Vagina (tissue), 2 donors: ENCODE measurements around the gene CLIC1. TPM values are rescaled to one million over a fixed set of nuclear protein-coding genes. Genes with fewer than 3 reads are reported as not detected.

Experiments used
- DNase-seq, 2 donors: peaks; one replicate each; pipeline ENCODE4 v3.0.0-alpha.2; 2017; ENCODE audit errors: extremely low spot score in 2 of 2
- H3K27ac ChIP-seq: fragments of 200-600 bp; sonication (generic); one replicate; pipeline ENCODE4 v1.5.1; 2019
- H3K27me3 ChIP-seq: fragments of 200-600 bp; sonication (generic); one replicate; pipeline ENCODE4 v1.5.1; 2019
- H3K36me3 ChIP-seq, 2 donors: fragments of 200-600 bp; sonication (generic); one replicate each; pipeline ENCODE4 v1.5.1; 2017 to 2019
- H3K4me1 ChIP-seq: fragments of 200-600 bp; sonication (generic); one replicate; pipeline ENCODE4 v1.5.1; 2019
- H3K4me3 ChIP-seq, 2 donors: fragments of 200-600 bp; sonication (generic); 1 replicate in 1 of 2; 2 replicates in 1 of 2; pipeline ENCODE4 v1.5.1; 2016 to 2019
- H3K9me3 ChIP-seq: fragments of 200-600 bp; sonication (generic); one replicate; pipeline ENCODE4 v1.5.1; 2019
- CTCF ChIP-seq, 3 experiments: fragments of 450-650 bp in 2 of 3; fragments of 200-600 bp in 1 of 3; sonication (generic) in 1 of 3; IDR thresholded peaks; one replicate each; pipeline ENCODE4 v1.5.1; 2017 to 2019; ENCODE audit warnings: antibody characterized with exemption in 3 of 3, mild to moderate bottlenecking in 2 of 3, moderate library complexity in 2 of 3
- POLR2A ChIP-seq, 2 donors: fragments of 450-650 bp; IDR thresholded peaks; one replicate each; pipeline ENCODE4 v1.6.1; 2017; ENCODE audit warnings: antibody characterized with exemption in 2 of 2, mild to moderate bottlenecking in 2 of 2, moderate library complexity in 2 of 2
- POLR2AphosphoS5 ChIP-seq, 2 donors: sonication (generic); formaldehyde crosslinking; IDR thresholded peaks; one replicate each; pipeline ENCODE4 v1.9.0; 2017; ENCODE audit warnings: antibody characterized with exemption in 2 of 2, mild to moderate bottlenecking in 2 of 2, low read depth in 1 of 2; ENCODE audit not compliant: insufficient read depth in 1 of 2
- intact Hi-C: fragments of 100-400 bp; cut with DNase I; formaldehyde crosslinking; loops from one replicate; pipeline ENCODE4 v1.15.1; 2023
- total RNA-seq: library from RNA; depleted of rRNA; stranded (reverse); fragments of >200 nt; gene quantifications from one replicate; pipeline ENCODE4 v1.2.3, GENCODE V29; 2016

Gene CLIC1
- total RNA-seq, 1 donor from 2014 or later = 250 TPM

- intact Hi-C loops = loop anchor here (10.0 kb wide), 2 partner anchors 46 to 64 kb away; partner anchors contain the start of genes LY6G5C and VARS1
- H3K4me3 ChIP-seq = peak overlapping the region; percentile 82 to 94
- TF ChIP-seq CTCF (IDR thresholded peaks at IDR 0.05) (no peak), POLR2AphosphoS5 (IDR thresholded peaks at IDR 0.05; ENCODE audit: insufficient read depth in 1 of 2, low read depth in 1 of 2) (no peak), POLR2A (IDR thresholded peaks at IDR 0.05) (no peak)
- peaks cover 3 to 47% of the 10 kb centered on the region in 2 donors for H3K36me3 ChIP-seq
- no peaks in the 10 kb centered on the region for H3K27me3 ChIP-seq
- peak overlapping the region; percentile 99 for H3K27ac ChIP-seq
- peaks cover 59% of the 10 kb centered on the region for H3K4me1 ChIP-seq
- no peaks in the 10 kb centered on the region for H3K9me3 ChIP-seq
- DNase-seq = no peak
Observed at GRCh38 chr6:31730631-31731086, 5.7 kb downstream of the CLIC1 start.

- peak in 1 of 2 donors; percentile 78 for TF ChIP-seq POLR2A (IDR thresholded peaks at IDR 0.05)
- peak; percentile 72 to 94 for TF ChIP-seq POLR2AphosphoS5 (IDR thresholded peaks at IDR 0.05; ENCODE audit: insufficient read depth in 1 of 2, low read depth in 1 of 2)
- no peak for TF ChIP-seq CTCF (IDR thresholded peaks at IDR 0.05)
- no peaks in the 10 kb centered on the region for H3K9me3 ChIP-seq
- peaks cover 58% of the 10 kb centered on the region for H3K4me1 ChIP-seq
- peaks cover 3 to 47% of the 10 kb centered on the region in 2 donors for H3K36me3 ChIP-seq
- H3K4me3 ChIP-seq = peak overlapping the region; percentile 82 to 94
- intact Hi-C loops = loop anchor here (5.0 to 10.0 kb wide), 3 partner anchors 45 to 102 kb away; partner anchors contain the start of genes LY6G5C and VARS1
- no peak for DNase-seq
- no peaks in the 10 kb centered on the region for H3K27me3 ChIP-seq
- H3K27ac ChIP-seq = peak overlapping the region; percentile 99
Observed at GRCh38 chr6:31729979-31730630, 6.2 kb downstream of the CLIC1 start.

GRCh38 chr6:31729515-31729978 lies 6.8 kb downstream of the CLIC1 start:
- intact Hi-C loops = loop anchor here (5.0 kb wide), 1 partner anchor 103 kb away; no protein-coding TSS in a partner anchor
- H3K4me3 ChIP-seq = peak overlapping the region; percentile 82 to 94
- peaks cover 53% of the 10 kb centered on the region for H3K4me1 ChIP-seq
- H3K27ac ChIP-seq = peak overlapping the region; percentile 99
- H3K9me3 ChIP-seq = no peaks in the 10 kb centered on the region
- peaks cover 3 to 47% of the 10 kb centered on the region in 2 donors for H3K36me3 ChIP-seq
- no peaks in the 10 kb centered on the region for H3K27me3 ChIP-seq
- peak in 1 of 2 donors; percentile 96 for DNase-seq
- TF ChIP-seq POLR2A (IDR thresholded peaks at IDR 0.05) = peak in 1 of 2 donors; percentile 63
- peak; percentile 72 to 90 for TF ChIP-seq POLR2AphosphoS5 (IDR thresholded peaks at IDR 0.05; ENCODE audit: insufficient read depth in 1 of 2, low read depth in 1 of 2)
- TF ChIP-seq CTCF (IDR thresholded peaks at IDR 0.05) = peak in 1 of 3 experiments; percentile 54

GRCh38 chr6:31728767-31729514 lies 7.4 kb downstream of the CLIC1 start, which contains the start of gene DDAH2:
TSS of gene DDAH2 (minus strand) at chr6:31729299. CDS start at chr6:31729161, 138 bp downstream.
- DNase-seq = no peak
- Histone ChIP-seq H3K27ac (peak within 1 kb of the TSS; percentile 99), H3K4me1 (peaks cover 47% of the 10 kb centered on the region), H3K9me3 (no peaks in the 10 kb centered on the region), H3K36me3 (peaks cover 3 to 44% of the 10 kb centered on the region in 2 donors), H3K4me3 (peak within 1 kb of the TSS; percentile 82 to 94), H3K27me3 (no peaks in the 10 kb centered on the region)
- intact Hi-C loops = loop anchor here (5.0 kb wide), 1 partner anchor 103 kb away; no protein-coding TSS in a partner anchor
- TF ChIP-seq CTCF (IDR thresholded peaks at IDR 0.05) (no peak), POLR2A (IDR thresholded peaks at IDR 0.05) (no peak), POLR2AphosphoS5 (IDR thresholded peaks at IDR 0.05; ENCODE audit: insufficient read depth in 1 of 2, low read depth in 1 of 2) (no peak)
